ENCODE measurements around the gene EML5. TPM values are rescaled to one million over a fixed set of nuclear protein-coding genes. Genes with fewer than 3 reads are reported as not detected.

The EML5 gene
- 0.13 and 0.29 TPM in 2 replicates for total RNA-seq

DNA sequence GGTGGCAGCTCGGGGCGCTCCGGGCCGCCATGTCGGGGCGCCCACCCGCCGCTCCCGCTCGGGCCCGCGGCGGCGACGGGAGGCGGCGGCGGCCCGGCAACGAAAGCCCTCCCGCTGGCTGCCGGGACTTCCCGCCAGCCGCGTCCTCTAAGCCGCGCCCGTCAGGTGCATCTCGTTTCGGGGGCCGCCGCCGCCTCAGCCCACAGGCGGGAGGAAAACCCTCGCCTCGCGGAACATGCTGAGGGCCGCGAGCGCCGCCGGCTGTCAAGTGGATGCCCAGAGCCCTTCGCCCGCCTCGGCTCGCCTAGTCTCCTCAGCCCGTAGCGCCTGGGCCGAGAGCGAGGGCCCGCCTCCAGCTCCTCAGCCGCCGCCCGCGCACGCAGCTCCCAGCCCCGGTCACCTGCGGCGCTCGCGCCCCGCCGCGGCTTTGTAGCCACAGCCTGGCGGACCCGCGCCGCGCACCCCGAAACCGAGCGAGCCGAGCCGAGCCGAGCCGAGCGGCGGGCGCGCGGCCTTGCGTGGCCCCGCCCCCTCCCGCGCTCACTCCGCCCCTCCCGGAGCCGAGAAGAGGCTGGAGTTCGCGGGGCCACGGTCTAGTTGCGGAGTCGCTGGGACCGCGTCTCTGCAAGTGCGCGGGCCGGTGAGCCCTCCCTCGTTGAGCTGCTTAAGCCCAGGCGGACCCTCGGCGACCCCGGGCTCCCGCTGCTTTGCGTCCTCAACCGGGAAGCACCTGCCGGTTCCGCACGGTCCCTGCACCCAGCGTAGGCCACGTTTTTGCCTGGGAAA lies at the start of gene EML5:
TSS of gene EML5 (minus strand) at position 481 of the 786 bp plus-strand sequence. CDS start at position 31, 450 bp downstream.

GRCh38 chr14:88824314-88825077 lies 31.7 kb upstream of the EML5 start, which contains the start of gene TTC8:
TSS of gene TTC8 (plus strand) at chr14:88824651. CDS start at chr14:88824708, 57 bp downstream.

GRCh38 chr14:88562831-88563686 lies 229.7 kb downstream of the EML5 start, which contains the start of gene ZC3H14:
TSS of gene ZC3H14 (plus strand) at chr14:88563037. CDS start at chr14:88563134, 97 bp downstream.

Small RNA genes within 50 kb of the gene (small RNA-seq; reads per million reads assigned to genes)
- not detected for gene RF00019
- not detected for gene RNU4-92P

Other genes with a start within 250 kb of the EML5 start
- gene PTPN21, start 237.9 kb downstream of the EML5 start, total RNA-seq, result 7.5 and 9.8 TPM in 2 replicates
- 75.9 and 80.0 TPM in 2 replicates for gene ZC3H14, start 229.9 kb downstream of the EML5 start, total RNA-seq
- 14.5 and 21.3 TPM in 2 replicates for gene TTC8, start 31.7 kb upstream of the EML5 start, total RNA-seq